ENCODE data around the gene ARHGAP11A.

ARHGAP11A gene

DNA sequence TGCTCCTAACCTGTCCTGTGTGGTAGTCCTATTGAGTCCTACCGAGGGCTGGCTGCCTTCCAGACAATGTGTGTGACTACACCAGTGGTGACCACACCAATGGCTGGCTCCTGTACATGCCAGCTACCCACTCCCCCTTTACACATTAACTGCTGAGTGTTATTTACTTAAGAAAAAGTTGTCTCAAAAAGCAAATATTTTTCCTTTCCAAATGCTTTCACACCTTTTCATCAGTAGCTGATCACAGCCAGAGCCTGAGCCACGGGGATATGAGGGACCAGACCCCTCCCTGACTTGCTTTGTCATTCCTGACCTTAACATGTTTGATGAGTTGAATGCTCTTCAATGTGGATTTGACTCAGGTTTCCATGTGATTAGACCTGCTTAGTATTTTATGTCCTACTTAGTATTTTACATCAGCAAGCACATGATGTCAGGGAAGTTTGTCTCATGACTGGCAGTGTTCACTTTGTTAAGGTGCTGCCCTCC lies 72.9 kb downstream of the ARHGAP11A start:
- no peak for DNase-seq (ENCODE audit: extremely low read depth, low read depth)
- no peak overlapping the region for H3K4me3 ChIP-seq (replicated peaks; ENCODE audit: low read depth, low read length)
- TF ChIP-seq, protein P1, sequence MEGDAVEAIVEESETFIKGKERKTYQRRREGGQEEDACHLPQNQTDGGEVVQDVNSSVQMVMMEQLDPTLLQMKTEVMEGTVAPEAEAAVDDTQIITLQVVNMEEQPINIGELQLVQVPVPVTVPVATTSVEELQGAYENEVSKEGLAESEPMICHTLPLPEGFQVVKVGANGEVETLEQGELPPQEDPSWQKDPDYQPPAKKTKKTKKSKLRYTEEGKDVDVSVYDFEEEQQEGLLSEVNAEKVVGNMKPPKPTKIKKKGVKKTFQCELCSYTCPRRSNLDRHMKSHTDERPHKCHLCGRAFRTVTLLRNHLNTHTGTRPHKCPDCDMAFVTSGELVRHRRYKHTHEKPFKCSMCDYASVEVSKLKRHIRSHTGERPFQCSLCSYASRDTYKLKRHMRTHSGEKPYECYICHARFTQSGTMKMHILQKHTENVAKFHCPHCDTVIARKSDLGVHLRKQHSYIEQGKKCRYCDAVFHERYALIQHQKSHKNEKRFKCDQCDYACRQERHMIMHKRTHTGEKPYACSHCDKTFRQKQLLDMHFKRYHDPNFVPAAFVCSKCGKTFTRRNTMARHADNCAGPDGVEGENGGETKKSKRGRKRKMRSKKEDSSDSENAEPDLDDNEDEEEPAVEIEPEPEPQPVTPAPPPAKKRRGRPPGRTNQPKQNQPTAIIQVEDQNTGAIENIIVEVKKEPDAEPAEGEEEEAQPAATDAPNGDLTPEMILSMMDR (IDR thresholded peaks at IDR 0.05; ENCODE audit: low read depth, low read length, missing control alignments): no peak
